ENCODE data around the gene HYAL4. TPM values are rescaled to one million over a fixed set of nuclear protein-coding genes. Genes with fewer than 3 reads are reported as not detected.
"Not testable (repeated sequence)": the region's sequence is repeated elsewhere in the genome, so short reads cannot be mapped to it uniquely, and the experiment has no call there.

HYAL4 gene
- total RNA-seq, 1 donor from 2014 or later, result 0.20 TPM

- DNase-seq (ENCODE audit: low read depth in 2 of 2), result peak; percentile 16 to 40
Observed at GRCh38 chr7:123846217-123846891, 1.4 kb downstream of the HYAL4 start.

GRCh38 chr7:123847868-123848267 lies 2.9 kb downstream of the HYAL4 start:
- DNase-seq (ENCODE audit: low read depth in 2 of 2), result no peak

DNA sequence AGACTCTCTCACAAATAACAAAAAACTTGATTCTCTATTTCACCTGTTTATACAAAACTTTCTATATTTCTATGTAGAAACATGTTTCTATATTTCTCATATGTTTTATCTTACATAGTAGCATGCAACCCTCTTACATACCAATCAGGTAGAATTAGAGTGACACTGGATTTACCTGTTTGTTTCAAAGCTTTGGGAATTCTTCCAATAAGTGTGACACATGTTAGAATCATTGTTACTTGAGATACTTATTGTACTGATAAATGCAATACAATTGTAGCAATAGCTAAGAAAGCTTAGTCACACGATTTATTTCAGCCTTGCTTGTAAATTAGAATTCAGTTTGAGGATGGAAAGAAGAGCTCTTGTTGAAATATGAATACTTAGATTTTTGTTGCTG lies 4.9 kb downstream of the HYAL4 start:
- no peak for DNase-seq (ENCODE audit: low read depth in 2 of 2)

- not testable (repeated sequence) for DNase-seq (ENCODE audit: low read depth in 2 of 2)
Observed at GRCh38 chr7:123851404-123851803, 6.4 kb downstream of the HYAL4 start.

DNA sequence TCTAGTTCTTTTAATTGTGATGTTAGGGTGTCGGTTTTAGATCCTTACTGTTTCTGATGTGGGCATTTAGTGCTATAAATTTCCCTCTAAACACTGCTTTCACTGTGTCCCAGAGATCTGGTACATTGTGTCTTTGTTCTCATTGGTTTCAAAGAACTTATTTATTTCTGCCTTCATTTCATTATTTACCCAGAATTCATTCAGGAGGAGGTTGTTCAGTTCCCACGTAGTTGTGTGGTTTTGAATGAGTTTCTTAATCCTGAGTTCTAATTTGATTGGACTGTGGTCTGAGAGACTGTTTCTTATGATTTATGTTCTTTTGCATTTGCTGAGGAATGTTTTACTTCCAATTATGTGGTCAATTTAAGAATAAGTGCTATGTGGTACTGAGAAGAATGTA lies 9.3 kb downstream of the HYAL4 start:
- DNase-seq (ENCODE audit: low read depth in 2 of 2), result not testable (repeated sequence)

DNA sequence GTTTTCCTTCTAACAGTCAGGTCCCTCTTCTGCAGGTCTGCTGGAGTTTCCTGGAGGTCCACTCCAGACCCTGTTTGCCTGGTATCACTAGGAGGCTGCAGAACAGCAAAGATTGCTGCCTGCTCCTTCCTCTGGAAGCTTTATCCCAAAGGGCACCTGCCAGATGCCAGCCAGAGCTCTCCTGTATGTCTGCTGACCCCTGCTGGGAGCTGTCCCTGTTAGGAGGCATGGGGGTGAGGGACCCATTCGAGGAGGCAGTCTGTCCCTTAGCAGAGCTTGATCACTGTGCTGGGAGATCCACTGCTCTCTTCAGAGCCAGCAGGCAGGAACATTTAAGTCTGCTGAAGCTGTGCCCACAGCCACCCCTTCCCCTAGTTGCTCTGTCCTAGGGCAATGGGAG lies 11.5 kb downstream of the HYAL4 start:
- not testable (repeated sequence) for DNase-seq (ENCODE audit: low read depth in 2 of 2)

- no peak for DNase-seq (ENCODE audit: low read depth in 2 of 2)
Observed at GRCh38 chr7:123860848-123861247, 15.9 kb downstream of the HYAL4 start.

- no peak for DNase-seq (ENCODE audit: low read depth in 2 of 2)
Observed at GRCh38 chr7:123862775-123863174, 17.8 kb downstream of the HYAL4 start.

GRCh38 chr7:123863461-123863860 lies 18.5 kb downstream of the HYAL4 start:
- no peak for DNase-seq (ENCODE audit: low read depth in 2 of 2)

DNA sequence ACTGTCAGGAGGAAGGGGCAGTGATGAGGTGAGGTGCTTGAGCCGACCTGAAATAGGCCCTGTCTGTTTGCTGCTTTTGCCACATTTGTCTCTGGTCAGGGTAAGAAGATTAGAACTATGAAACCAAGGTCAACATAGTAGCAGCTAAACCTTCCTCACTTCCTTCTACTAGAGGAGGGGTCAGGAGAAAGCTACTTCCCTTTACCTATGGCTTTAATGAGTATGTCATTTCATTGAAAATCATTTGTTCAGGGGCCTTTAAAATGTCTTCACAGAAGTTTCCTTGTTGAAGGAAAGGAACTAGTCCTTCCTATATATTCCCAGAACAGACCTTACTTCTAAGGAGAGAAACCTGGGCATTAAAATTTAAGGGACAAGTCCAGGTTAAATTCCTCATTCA lies 19.0 kb downstream of the HYAL4 start:
- no peak for DNase-seq (ENCODE audit: low read depth in 2 of 2)

DNA sequence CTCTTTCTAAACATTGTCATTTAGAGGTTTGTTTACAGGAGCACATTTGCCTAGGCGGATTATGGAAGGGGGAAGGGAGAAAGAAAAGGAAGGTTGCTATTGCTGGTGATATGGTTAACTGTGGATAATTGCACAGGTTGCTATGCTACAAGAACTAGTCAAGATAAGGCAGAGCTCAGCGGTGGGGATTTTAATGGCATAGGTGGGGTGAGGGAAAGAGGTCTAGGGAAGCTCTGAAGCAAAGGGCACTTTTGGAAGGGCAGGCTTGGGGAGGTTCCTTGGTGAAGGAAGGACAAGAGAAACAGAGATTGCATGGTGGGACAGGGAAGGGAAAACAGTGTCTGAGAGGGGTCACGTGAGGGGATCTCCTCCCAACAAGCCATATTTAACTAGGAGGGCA lies 19.5 kb downstream of the HYAL4 start:
- no peak for DNase-seq (ENCODE audit: low read depth in 2 of 2)

- peak; percentile 59 to 62 for DNase-seq (ENCODE audit: low read depth in 2 of 2)
Observed at GRCh38 chr7:123864966-123865365, 20.0 kb downstream of the HYAL4 start.

- peak; percentile 80 to 81 for DNase-seq (ENCODE audit: low read depth in 2 of 2)
Observed at GRCh38 chr7:123865517-123866117, 20.6 kb downstream of the HYAL4 start.

GRCh38 chr7:123867225-123867624 lies 22.3 kb downstream of the HYAL4 start:
- no peak for DNase-seq (ENCODE audit: low read depth in 2 of 2)

DNA sequence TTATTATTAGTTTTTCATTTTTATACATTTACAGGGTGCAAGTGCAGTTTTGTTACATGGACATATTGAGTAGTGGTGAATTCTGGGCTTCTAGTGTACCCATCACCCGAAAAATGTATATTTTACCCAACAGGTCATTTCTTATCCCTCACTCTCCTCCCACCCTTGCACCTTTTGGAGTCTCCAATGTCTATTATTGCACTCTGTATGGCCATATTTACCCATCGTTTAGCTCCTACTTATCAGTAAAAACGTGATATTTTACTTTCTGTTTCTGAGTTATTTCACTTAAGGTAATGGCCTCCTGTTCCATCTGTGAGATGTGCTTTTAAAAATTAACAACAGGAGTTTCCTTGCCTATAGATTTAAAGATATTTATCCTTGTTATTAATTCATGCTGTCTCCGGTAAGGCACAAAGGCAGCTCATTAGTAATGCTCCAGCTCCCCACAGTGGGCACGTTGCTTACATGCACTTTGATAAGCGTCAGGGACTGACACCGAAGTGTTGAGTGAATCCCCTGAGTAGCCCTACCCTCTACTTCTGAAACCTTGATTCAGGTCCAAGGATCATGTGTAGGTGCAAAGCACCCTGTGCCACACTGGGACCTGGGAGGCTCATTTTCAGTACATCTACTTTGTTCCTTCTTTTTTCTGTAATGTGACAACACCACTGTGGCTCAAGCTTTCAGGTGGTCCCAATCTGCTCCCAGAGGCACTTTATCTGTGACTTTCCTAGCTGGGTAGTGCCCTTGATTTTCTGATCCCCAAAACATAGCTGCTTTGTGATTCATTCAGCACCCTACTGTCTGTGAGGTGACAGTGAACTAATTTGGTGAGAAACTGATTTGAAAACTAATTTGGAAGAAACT lies 27.3 kb downstream of the HYAL4 start:
- DNase-seq (ENCODE audit: low read depth in 2 of 2), result peak; percentile 77 to 83

- DNase-seq (ENCODE audit: low read depth in 2 of 2), result no peak
Observed at GRCh38 chr7:123872908-123873307, 27.9 kb downstream of the HYAL4 start.

- peak in 1 of 2 donors; percentile 8 for DNase-seq (ENCODE audit: low read depth in 2 of 2)
Observed at GRCh38 chr7:123876557-123877256, 31.7 kb downstream of the HYAL4 start.

- DNase-seq (ENCODE audit: low read depth in 2 of 2), result no peak
Observed at GRCh38 chr7:123879628-123880027, 34.7 kb downstream of the HYAL4 start.

DNA sequence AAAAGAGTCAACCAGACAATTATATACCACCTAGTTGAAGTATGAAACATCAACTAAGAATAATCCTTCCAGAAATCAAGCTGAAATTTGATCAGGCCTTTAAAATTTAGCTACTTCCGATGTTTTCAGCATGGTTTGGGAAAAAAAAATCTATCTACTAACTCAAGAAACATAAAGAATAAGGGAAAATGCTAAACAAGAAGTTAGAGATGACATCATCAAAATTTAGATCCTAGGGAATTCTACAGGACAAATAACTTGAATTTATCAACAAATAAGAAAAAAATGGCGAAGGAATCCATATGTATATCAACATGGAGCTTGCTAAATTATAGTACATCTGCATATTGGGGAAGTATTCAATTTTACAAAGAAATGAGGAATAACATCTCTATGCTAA lies 36.3 kb downstream of the HYAL4 start:
- no peak for DNase-seq (ENCODE audit: low read depth in 2 of 2)

GRCh38 chr7:123883154-123883553 lies 38.2 kb downstream of the HYAL4 start:
- no peak for DNase-seq (ENCODE audit: low read depth in 2 of 2)

DNA sequence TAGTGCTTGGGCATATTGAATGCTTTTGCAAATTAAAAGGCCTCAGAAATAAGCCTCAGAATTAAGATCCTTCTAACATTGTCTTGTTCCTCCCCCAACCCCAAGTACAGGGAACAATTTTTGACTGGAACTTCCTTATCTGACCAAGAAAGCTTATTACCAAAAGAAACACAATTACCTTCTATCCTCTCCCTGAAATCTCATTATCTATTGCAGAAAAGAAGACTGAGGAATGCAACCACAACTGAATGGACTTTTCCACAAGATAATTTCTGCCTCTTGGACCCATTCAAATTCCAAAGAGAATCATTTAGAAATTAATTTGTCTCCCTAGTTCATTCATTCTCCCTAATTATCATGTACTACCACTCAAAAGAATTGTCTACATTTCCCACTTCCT lies 43.2 kb downstream of the HYAL4 start:
- no peak for DNase-seq (ENCODE audit: low read depth in 2 of 2)

GRCh38 chr7:123894753-123895152 lies 49.8 kb downstream of the HYAL4 start:
- not testable (repeated sequence) for DNase-seq (ENCODE audit: low read depth in 2 of 2)
